ENCODE data around the gene CLPTM1.
A peak's percentile ranks its signal among the peaks of the same experiment; 100 is the strongest.
"Not testable (repeated sequence)": the region's sequence is repeated elsewhere in the genome, so short reads cannot be mapped to it uniquely, and the experiment has no call there.

CLPTM1 gene

DNA sequence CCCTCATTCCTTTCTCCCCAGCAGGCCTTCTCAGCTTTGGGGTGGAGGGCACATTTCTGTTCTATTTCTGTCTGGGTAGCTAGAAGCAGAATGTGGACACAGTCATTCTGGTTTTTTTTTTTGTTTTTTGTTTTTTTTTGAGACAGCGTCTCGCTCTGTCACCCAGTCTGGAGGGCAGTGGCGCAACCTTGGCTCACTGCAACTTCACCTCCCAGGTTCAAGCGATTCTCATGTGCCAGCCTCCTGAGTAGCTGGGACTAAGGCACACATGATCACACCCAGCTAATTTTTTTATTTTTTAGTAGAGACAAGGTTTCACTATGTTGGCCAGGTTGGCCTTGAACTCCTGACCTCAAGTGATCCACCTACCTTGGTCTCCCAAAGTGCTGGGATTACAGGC lies 20.3 kb downstream of the CLPTM1 start:
- DNase-seq, result no peak

GRCh38 chr19:44984005-44984404 lies 28.8 kb downstream of the CLPTM1 start:
- no peak for DNase-seq

DNA sequence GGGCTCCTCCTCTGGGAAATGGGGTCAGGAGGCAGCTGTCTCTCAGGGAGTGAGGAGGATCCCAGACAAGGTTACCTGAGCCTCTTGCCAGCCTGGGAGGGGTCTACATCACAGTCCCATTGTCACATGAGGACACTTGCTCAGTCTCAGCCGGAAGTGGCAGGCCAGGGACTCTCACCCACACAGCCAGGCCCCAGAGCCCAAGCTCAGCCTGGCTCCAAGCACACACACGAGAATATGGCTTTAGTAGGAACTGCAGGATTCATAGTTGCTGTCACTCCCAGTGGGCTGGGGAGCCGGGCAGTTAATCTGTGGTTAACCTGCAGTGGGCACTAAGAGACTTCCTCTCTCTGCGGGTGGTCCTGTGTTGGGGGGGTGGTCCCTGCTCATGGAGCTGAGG lies 30.3 kb downstream of the CLPTM1 start:
- DNase-seq, result no peak

- DNase-seq, result no peak
These were observed 31.2 kb downstream of the CLPTM1 start for GRCh38 chr19:44986389-44986788.

GRCh38 chr19:44987148-44987675 lies 32.0 kb downstream of the CLPTM1 start:
- DNase-seq, result no peak

GRCh38 chr19:44988273-44988672 lies 33.1 kb downstream of the CLPTM1 start:
- no peak for DNase-seq

DNA sequence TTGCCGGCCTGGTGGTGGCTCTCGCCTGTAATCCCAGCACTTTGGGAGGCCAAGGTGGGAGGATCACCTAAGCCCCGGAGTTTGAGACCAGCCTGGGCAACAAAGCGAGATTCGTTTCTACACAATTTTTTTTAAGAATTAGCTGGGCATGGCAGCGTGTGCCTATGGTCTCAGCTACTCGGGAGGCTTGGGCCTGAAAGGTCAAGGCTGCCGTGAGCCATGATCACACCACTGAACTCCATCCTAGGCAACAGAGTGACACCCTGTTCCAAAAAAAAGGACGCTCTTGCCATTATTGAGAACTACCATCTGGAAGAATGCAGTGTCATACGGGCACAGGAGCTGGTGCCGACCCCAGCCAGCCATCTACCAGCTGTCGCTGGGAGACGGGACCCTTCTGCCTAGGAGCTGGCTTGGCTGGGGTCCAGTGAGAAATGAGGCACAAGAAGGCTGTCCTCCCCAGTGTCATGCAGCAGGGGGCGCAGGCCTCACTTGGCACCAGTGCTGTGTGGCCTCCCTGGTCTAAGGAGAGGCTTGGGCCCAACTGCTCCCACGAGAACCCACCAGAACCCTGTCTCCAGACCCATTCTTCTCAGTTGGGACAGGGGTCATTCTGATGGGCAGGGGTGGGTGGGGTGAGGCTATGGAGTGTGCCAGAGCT lies 33.8 kb downstream of the CLPTM1 start:
- peak; percentile 63 for DNase-seq

DNA sequence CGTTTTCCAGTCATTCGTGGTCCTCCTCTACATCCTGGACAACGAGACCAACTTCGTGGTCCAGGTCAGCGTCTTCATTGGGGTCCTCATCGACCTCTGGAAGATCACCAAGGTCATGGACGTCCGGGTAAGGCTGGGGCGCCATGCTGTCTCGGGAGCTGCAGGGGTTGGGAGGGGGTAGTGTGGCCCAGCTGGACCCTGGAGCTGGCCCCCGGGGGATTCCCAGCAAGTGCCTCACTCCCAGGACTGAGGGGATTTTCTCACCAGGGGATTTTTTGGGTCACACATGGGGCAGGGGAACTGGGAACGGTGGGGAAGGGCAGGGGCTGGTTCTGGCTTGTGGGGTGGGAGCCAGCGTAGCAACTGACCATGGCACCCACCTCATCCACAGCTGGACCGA lies 35.3 kb downstream of the CLPTM1 start:
- no peak for DNase-seq

DNA sequence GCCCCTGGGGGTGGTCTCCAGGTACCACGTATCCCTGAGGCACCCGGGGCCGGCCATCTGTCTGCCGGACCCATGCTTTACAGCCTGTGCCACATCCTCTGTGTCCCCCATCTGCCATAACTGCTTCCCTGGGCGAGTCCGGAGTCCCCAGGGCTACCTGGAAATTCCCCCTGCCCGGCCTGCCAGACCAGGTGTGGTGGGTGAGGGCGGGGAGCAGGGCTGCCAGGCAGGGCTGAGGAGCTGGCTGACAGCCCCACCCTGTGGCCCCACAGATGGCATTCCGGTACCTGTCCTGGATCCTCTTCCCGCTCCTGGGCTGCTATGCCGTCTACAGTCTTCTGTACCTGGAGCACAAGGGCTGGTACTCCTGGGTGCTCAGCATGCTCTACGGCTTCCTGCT lies 35.8 kb downstream of the CLPTM1 start:
- no peak for DNase-seq

DNA sequence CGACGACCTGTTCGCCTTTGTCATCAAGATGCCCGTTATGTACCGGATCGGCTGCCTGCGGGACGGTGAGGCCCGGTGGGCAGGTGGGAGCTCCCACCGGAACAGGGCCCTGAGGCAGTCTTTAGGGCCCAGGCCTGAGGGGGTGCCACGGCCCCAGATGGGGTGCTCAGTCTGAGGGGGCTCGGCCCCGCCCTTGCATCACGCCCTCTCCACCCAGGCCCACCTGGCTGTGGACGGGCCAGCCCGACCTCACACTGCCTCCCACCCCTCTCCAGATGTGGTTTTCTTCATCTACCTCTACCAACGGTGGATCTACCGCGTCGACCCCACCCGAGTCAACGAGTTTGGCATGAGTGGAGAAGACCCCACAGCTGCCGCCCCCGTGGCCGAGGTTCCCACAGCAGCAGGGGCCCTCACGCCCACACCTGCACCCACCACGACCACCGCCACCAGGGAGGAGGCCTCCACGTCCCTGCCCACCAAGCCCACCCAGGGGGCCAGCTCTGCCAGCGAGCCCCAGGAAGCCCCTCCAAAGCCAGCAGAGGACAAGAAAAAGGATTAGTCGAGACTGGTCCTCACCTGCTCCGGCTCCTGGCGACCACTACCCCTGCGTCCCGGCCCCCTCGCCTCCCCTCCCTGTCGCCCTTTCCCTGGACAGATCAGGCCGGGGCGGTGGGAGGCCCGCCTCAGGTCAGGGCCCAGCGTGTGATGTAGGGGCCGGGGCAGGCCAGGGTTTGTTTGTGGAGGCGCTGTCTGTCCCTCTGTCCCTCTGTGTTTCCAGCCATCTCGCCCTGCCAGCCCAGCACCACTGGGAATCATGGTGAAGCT lies 37.4 kb downstream of the CLPTM1 start:
- DNase-seq, result no peak

- DNase-seq, result no peak
These were observed 38.3 kb downstream of the CLPTM1 start for GRCh38 chr19:44993526-44993925.

- no peak for DNase-seq
These were observed 38.9 kb downstream of the CLPTM1 start for GRCh38 chr19:44993926-44994537.

GRCh38 chr19:44998025-44998424 lies 42.8 kb downstream of the CLPTM1 start:
- no peak for DNase-seq

- not testable (repeated sequence) for DNase-seq
These were observed 44.1 kb downstream of the CLPTM1 start for GRCh38 chr19:44999131-44999925.

DNA sequence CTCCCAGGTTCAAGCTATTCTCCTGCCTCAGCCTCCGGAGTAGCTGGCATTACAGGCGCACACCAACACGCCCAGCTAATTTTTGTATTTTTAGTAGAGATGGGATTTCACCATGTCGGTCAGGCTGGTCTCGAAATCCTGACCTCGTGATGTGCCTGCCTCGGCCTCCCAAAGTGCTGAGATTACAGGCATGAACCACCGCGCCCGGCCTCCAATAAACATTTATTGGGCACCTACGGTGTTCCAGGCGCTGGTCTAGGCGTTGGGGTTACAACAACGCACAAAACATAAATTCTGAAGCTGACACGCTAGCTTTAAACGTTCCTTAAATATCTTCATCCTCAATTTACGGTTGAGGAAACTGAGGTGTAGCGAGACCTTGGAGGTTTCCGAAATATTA lies 45.5 kb downstream of the CLPTM1 start:
- DNase-seq, result not testable (repeated sequence)

DNA sequence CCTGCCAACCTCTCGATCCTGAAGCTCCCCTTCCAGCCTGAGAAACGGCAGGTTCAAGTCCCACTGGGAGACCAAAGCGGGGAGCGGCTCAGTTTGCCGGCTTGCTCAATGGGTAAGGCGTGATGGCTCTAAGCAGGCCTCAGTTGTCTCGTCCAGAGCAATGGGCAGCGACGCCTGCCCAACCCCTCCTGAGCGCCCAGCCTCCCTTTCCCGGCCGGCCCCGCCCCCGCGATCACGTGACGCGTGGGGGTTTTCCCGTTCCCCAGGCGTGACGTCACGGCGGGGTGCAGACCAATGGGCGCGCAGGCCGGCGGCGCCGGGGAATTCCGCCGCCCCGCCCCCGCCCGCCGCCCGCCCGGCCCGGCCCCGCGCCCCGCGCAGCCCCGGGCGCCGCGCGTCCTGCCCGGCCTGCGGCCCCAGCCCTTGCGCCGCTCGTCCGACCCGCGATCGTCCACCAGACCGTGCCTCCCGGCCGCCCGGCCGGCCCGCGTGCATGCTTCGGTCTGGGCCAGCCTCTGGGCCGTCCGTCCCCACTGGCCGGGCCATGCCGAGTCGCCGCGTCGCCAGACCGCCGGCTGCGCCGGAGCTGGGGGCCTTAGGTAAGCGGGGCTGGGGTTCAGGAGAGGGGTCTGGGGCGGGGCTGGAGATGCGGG lies 46.0 kb downstream of the CLPTM1 start, which contains the start of gene RELB:
RELB (plus strand) TSS at position 378 of the 653 bp plus-strand sequence; CDS start at position 494, 116 bp downstream.
- peak; percentile 96 for DNase-seq

GRCh38 chr19:45003485-45003884 lies 48.3 kb downstream of the CLPTM1 start:
- DNase-seq, result no peak

GRCh38 chr19:45005787-45006186 lies 50.6 kb downstream of the CLPTM1 start:
- no peak for DNase-seq

DNA sequence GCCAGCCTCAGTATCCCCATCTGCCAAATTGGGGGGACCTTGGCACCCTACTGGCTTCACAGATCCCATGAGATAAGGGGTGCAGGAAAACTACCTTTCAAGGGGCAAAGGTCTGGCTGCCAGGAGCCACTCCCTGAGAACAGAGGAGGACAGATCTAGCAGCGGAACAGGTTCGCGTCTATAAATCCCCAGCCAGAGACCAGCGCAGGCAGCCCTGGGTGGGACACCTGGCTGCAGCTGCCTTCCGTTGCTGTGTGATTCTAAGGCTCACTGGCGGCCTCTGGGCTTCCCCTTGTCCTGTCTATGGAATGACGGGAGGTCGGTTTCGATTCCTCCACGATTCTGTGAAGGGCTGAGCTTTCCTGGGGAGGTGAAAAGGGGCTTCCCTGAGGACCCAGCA lies 53.4 kb downstream of the CLPTM1 start:
- no peak for DNase-seq

DNA sequence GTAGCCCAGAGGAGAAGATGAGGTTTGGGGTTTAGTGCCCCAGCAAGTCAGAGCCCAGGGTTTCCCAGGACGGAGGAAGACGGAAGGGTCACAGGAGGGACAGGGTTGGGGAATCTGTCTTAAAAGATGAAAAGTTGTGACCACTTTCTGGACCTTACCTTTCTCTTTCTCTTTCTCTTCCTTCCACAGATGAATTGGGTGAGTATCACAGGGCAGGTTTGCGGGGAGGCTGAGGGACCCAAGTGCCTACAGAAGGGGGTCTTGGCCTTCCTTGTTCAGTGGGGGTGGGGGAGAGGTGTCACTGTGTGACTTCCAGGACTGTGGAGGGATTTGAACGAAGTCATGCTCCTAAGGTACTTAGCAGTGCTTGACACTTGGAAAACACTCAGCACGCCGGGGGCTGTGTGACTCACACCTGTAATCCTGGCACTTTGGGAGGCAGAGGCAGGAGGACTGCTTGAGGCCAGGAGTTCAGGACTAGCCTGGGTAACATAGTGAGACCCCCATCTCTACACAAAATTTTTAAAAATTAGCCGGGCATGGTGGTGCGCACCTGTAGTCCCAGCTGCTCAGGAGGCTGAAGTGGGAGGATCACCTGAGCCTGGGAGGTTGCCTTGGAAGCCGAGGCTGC lies 54.6 kb downstream of the CLPTM1 start:
- no peak for DNase-seq

GRCh38 chr19:45010306-45010705 lies 55.1 kb downstream of the CLPTM1 start:
- no peak for DNase-seq

GRCh38 chr19:45011959-45012358 lies 56.8 kb downstream of the CLPTM1 start:
- DNase-seq, result no peak

Measured in right forelimb (tissue), 1 donor.